WERI-Rb-1 (cell line): ENCODE results near the gene SKA1.
"Not testable (repeated sequence)": the region's sequence is repeated elsewhere in the genome, so short reads cannot be mapped to it uniquely, and the experiment has no call there.

Experiments
- DNase-seq: peaks from one replicate; pipeline ENCODE4 v3.0.0-alpha.2; 2020
- H3K27ac ChIP-seq: fragments of 250-450 bp; sonication (Bioruptor Pico); 2 replicates; pipeline ENCODE4 v1.5.1; 2020; ENCODE audit warnings: mild to moderate bottlenecking, moderate library complexity
- H3K27me3 ChIP-seq: fragments of 250-450 bp; sonication (Bioruptor Pico); 2 replicates; pipeline ENCODE4 v1.5.1; 2021; ENCODE audit warnings: mild to moderate bottlenecking, low read depth, moderate library complexity; ENCODE audit not compliant: insufficient read depth, severe bottlenecking
- H3K36me3 ChIP-seq: fragments of 250-450 bp; sonication (Bioruptor Pico); 2 replicates; pipeline ENCODE4 v1.5.1; 2020; ENCODE audit warnings: mild to moderate bottlenecking, moderate library complexity
- H3K4me3 ChIP-seq: 2 replicates; pipeline ENCODE4 v1.5.1; 2011; ENCODE audit warnings: low read depth, mild to moderate bottlenecking, control low read depth, low read length
- H3K9me3 ChIP-seq: fragments of 250-450 bp; sonication (Bioruptor Pico); 2 replicates; pipeline ENCODE4 v1.5.1; 2021; ENCODE audit warnings: mild to moderate bottlenecking, moderate library complexity; ENCODE audit not compliant: severe bottlenecking
- CTCF ChIP-seq: IDR thresholded peaks from 2 replicates; pipeline ENCODE4 v1.5.1; 2011; ENCODE audit warnings: low read depth, mild to moderate bottlenecking, control low read depth, inconsistent platforms, low read length

Gene SKA1

GRCh38 chr18:50428531-50429206, 53.8 kb downstream of the SKA1 start:
- Histone ChIP-seq H3K9me3 (peaks cover 5% of the 10 kb centered on the region), H3K4me3 (no peak overlapping the region), H3K27me3 (no peaks in the 10 kb centered on the region), H3K36me3 (no peaks in the 10 kb centered on the region), H3K27ac (no peak overlapping the region)
- no peak for TF ChIP-seq CTCF
- no peak for DNase-seq

GRCh38 chr18:50429207-50429948, 54.5 kb downstream of the SKA1 start:
- no peak for DNase-seq
- H3K9me3 ChIP-seq: peaks cover 5% of the 10 kb centered on the region
- no peak overlapping the region for H3K4me3 ChIP-seq
- H3K36me3 ChIP-seq: no peaks in the 10 kb centered on the region
- H3K27ac ChIP-seq: no peak overlapping the region
- H3K27me3 ChIP-seq: no peaks in the 10 kb centered on the region
- peak; percentile 32; the same call in 1 of the 2 replicates for TF ChIP-seq CTCF

- H3K4me3 ChIP-seq: no peak overlapping the region
- no peak for DNase-seq
- TF ChIP-seq CTCF: no peak
- no peaks in the 10 kb centered on the region for H3K36me3 ChIP-seq
- H3K27ac ChIP-seq: no peak overlapping the region
- no peaks in the 10 kb centered on the region for H3K27me3 ChIP-seq
- H3K9me3 ChIP-seq: no peaks in the 10 kb centered on the region
Observed at GRCh38 chr18:50432915-50433314, 58.1 kb downstream of the SKA1 start.

GRCh38 chr18:50436742-50437141, 61.9 kb downstream of the SKA1 start:
- not testable (repeated sequence) for H3K9me3 ChIP-seq, H3K36me3 ChIP-seq, H3K27me3 ChIP-seq, H3K27ac ChIP-seq, H3K4me3 ChIP-seq, DNase-seq

GRCh38 chr18:50439460-50440015, 64.7 kb downstream of the SKA1 start:
- no peak for TF ChIP-seq CTCF
- H3K27me3 ChIP-seq: no peaks in the 10 kb centered on the region

GRCh38 chr18:50441016-50441415, 66.2 kb downstream of the SKA1 start:
- TF ChIP-seq CTCF: no peak
- peaks cover 19% of the 10 kb centered on the region for H3K9me3 ChIP-seq
- H3K4me3 ChIP-seq: no peak overlapping the region
- H3K27me3 ChIP-seq: no peaks in the 10 kb centered on the region
- H3K27ac ChIP-seq: peak overlapping the region; percentile 55
- H3K36me3 ChIP-seq: no peaks in the 10 kb centered on the region
- DNase-seq: peak; percentile 52

More at GRCh38 chr18:50439460-50440015, 64.7 kb downstream of the SKA1 start:
- H3K9me3 ChIP-seq: peaks cover 15% of the 10 kb centered on the region
- no peak overlapping the region for H3K27ac ChIP-seq
- no peaks in the 10 kb centered on the region for H3K36me3 ChIP-seq
- DNase-seq: no peak
- no peak overlapping the region for H3K4me3 ChIP-seq
